Neutrophil (primary cell): ENCODE results near the gene UBQLN4.
A peak's percentile ranks its signal among the peaks of the same experiment; 100 is the strongest.

ENCODE experiments used
- H3K27ac ChIP-seq: fragments of 200-600 bp; sonication (generic); 2 replicates; pipeline ENCODE4 v1.5.1; 2016; ENCODE audit warnings: mild to moderate bottlenecking, moderate library complexity
- H3K27me3 ChIP-seq: fragments of 200-600 bp; sonication (generic); 2 replicates; pipeline ENCODE4 v1.6.0; 2016; ENCODE audit warnings: mild to moderate bottlenecking
- H3K36me3 ChIP-seq: fragments of 200-600 bp; sonication (generic); 2 replicates; pipeline ENCODE4 v1.5.1; 2017
- H3K4me1 ChIP-seq, 2 experiments: fragments of 200-600 bp in 1 of 2; sonication (generic) in 1 of 2; 1 replicate in 1 of 2; 2 replicates in 1 of 2; pipeline versions ENCODE4 v1.5.1 to v1.6.1; 2013 to 2016; ENCODE audit warnings: low read depth in 1 of 2, low read length in 1 of 2, mild to moderate bottlenecking in 1 of 2, moderate library complexity in 1 of 2; ENCODE audit not compliant: control insufficient read depth in 1 of 2, insufficient read depth in 1 of 2
- H3K4me3 ChIP-seq, 2 experiments: fragments of 200-600 bp in 1 of 2; sonication (generic) in 1 of 2; 1 replicate in 1 of 2; 2 replicates in 1 of 2; pipeline ENCODE4 v1.5.1; 2013 to 2016; ENCODE audit warnings: low read depth in 1 of 2, low read length in 1 of 2, mild to moderate bottlenecking in 1 of 2, moderate library complexity in 1 of 2
- H3K9me3 ChIP-seq: fragments of 200-600 bp; sonication (generic); 2 replicates; pipeline ENCODE4 v1.5.1; 2016
- CTCF ChIP-seq: fragments of 200-600 bp; sonication (generic); IDR thresholded peaks from 2 replicates; pipeline ENCODE4 v1.5.1; 2016; ENCODE audit warnings: antibody characterized with exemption

The UBQLN4 gene

GRCh38 chr1:156098784-156099183 lies 45.2 kb upstream of the UBQLN4 start:
- H3K27me3 ChIP-seq: peaks cover 68% of the 10 kb centered on the region
- H3K4me1 ChIP-seq: peaks cover 5 to 12% of the 10 kb centered on the region in 2 experiments
- H3K36me3 ChIP-seq: no peaks in the 10 kb centered on the region
- H3K27ac ChIP-seq: no peak overlapping the region
- TF ChIP-seq CTCF: no peak
- H3K9me3 ChIP-seq: no peaks in the 10 kb centered on the region
- no peak overlapping the region for H3K4me3 ChIP-seq

GRCh38 chr1:156097499-156098178 lies 44.0 kb upstream of the UBQLN4 start:
- no peak overlapping the region for H3K27ac ChIP-seq
- H3K4me3 ChIP-seq: no peak overlapping the region
- peaks cover 68% of the 10 kb centered on the region for H3K27me3 ChIP-seq
- no peaks in the 10 kb centered on the region for H3K9me3 ChIP-seq
- no peaks in the 10 kb centered on the region for H3K36me3 ChIP-seq
- TF ChIP-seq CTCF: no peak
- peaks cover 5 to 9% of the 10 kb centered on the region in 2 experiments for H3K4me1 ChIP-seq

DNA sequence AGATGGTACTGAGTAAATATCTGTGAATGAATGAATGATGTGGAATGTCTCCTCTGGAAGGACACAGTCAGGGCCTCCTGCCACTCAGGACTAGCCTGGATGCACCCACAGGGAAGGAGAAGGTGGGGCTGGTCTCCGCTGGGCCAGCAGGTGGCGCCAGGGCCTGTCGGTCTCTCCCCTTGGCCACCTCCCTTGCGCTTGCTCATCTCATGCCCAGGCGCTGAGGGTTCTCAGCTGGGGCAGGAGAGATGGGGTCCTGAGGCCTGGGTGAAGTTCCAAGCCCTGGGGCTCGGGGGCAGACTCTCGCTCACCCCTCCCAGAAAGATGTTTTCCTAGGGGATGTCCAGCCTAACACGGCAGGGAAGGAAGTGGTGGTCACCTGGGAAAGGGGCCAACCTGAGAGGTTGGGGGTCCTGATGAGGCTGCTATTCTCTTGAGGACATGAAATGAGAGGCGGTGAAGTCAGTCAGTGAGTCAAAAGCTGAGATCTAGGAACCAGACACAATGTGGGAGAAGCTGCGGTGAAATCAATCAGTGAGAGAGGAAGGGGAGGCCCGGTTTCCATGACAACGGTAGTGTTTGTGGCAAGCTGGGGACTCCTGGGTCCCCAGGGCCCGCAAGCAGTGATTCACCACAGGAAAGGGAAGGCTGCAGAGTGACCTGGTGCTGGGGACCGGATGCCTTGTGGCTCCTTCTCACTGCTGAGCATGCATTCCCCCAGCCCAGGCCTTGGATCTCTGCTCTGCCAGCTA lies 43.2 kb upstream of the UBQLN4 start:
- H3K27ac ChIP-seq: peak overlapping the region; percentile 8
- peaks cover 5 to 9% of the 10 kb centered on the region in 2 experiments for H3K4me1 ChIP-seq
- peaks cover 68% of the 10 kb centered on the region for H3K27me3 ChIP-seq
- no peaks in the 10 kb centered on the region for H3K36me3 ChIP-seq
- H3K4me3 ChIP-seq: no peak overlapping the region
- H3K9me3 ChIP-seq: no peaks in the 10 kb centered on the region
- TF ChIP-seq CTCF: peak; percentile 81

DNA sequence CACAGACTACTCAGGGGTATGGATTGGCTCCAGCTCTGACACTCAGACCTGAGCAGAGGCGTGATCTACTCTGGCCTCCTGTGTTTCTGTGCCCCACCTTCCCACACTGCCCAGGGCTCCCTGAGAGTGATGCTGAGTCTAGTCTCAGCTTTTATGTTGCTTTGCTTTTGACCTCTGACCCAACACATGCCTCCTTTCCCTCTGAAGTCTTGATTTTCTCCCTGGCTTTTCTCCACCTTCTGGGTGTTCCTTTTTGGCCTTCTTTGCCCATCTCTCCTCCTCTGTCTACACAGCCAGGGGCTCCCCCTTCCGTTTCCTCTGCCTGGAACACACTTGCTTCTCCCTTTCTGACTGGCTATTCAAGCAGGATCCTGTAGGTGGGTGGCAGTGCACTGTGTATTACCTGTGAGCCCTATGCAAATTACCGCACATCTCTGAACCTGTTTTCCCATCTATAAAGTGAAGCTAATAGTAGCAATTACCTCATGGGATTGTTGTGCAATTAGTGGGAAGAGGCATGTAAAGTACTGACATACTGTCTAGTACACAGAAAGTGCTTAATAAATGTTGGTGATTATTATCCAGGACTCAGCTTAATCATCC lies 42.4 kb upstream of the UBQLN4 start:
- Histone ChIP-seq H3K36me3 (no peaks in the 10 kb centered on the region), H3K27ac (no peak overlapping the region), H3K4me3 (no peak overlapping the region), H3K9me3 (no peaks in the 10 kb centered on the region), H3K4me1 (peaks cover 5 to 9% of the 10 kb centered on the region in 2 experiments), H3K27me3 (peaks cover 61% of the 10 kb centered on the region)
- TF ChIP-seq CTCF: no peak

DNA sequence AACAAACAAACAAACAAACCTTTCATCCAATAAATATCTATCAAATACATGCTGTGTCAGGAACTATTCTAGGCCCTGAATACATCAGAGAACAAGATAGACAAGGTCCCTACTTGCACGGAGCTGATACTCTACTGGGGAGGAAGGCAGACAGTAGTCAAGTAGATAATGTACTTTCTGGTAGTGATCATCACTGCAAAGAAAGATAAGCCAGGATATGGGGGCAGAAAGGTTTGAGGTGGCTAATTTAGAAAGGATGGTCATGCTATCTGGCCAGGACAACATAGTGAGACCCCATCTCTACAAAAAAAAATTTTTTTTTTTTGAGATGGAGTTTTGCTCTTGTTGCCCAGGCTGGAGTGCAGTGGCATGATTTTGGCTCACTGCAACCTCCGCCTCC lies 38.0 kb upstream of the UBQLN4 start:
- Histone ChIP-seq H3K4me3 (no peak overlapping the region), H3K27ac (no peak overlapping the region), H3K36me3 (no peaks in the 10 kb centered on the region), H3K9me3 (no peaks in the 10 kb centered on the region), H3K27me3 (peaks cover 37% of the 10 kb centered on the region), H3K4me1 (peaks cover 4 to 12% of the 10 kb centered on the region in 2 experiments)
- no peak for TF ChIP-seq CTCF
